Measurements from ENCODE around the gene WAS.

The WAS gene

DNA sequence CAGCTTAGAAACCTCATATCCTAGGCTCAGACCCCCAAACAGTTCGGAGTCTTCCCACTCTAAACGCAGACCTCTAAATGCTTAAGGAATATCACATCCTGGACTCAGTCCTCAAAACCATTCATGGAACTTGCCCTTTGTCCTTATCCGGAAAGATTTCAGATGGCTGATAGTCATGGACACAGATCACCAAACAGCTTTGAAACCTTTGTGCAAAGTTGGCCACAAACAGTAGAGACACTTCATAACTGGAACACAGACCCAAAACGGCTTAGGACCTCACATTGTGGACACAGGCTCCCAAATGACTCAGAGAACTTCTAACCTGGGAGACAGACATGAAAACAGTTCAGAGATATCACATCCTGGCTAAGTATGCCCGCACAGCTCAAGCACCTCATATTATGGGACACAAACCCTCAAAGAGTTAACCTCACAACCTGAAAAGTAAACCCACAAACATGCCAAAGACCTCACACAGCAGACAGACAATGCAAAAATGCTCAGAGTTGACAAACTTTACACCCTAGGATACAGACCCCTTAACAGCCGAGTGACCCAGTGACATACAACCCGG is 28.4 kb downstream of the WAS start:
- no peak for DNase-seq (ENCODE audit: low read depth)

DNA sequence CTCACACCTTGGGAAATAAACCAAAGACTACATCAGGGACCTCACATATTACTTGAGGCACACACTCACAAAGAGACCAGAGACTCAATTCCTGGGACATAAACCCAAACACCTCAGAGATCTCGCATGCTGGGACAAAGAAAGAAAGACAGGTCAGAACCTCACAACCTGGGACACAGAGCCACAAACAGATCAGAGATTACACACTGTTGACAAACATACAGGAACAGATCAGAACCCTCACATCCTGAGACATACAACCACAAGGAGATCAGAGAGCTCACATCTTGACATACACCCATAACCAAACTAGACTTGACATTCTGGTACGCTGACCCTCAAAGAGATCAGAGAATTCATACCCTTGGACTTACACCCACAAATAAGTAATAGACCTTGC is 30.2 kb downstream of the WAS start:
- DNase-seq (ENCODE audit: low read depth), result no peak

DNA sequence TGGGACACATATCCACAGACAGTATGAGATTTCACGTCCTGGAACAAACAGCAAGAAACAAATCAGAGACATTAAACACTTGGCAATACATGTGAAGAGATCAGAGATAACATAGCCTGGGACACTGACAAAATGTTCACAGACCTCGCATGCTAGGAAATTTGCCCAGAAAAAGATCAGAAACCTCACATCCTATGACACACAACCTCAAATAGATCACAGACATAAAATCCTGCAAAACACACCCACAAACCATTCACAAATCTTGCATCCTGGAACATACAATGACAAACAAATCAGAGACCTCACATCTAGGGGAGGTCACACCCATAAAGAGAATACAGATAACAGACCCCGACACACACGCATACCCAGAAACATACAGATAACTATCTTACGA is 31.0 kb downstream of the WAS start:
- no peak for DNase-seq (ENCODE audit: low read depth)

DNA sequence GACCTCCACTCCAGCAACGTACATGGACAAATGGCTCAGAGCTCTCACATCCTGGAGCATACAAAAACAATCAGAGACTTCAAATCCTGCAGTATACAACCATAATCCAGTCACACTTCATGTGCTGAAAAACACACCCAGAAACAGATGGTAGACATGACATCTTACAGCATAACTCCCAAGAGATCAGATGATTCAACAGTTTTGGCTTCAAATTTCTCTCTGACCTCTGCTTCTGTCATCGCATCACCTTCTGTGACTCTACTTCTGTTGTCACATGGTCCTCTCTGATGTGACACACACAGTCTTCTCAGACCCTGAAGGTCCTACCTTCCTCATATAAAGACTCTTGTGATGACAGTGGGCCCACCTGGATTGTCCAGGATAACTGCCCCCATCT is 31.5 kb downstream of the WAS start:
- no peak for DNase-seq (ENCODE audit: low read depth)

DNA sequence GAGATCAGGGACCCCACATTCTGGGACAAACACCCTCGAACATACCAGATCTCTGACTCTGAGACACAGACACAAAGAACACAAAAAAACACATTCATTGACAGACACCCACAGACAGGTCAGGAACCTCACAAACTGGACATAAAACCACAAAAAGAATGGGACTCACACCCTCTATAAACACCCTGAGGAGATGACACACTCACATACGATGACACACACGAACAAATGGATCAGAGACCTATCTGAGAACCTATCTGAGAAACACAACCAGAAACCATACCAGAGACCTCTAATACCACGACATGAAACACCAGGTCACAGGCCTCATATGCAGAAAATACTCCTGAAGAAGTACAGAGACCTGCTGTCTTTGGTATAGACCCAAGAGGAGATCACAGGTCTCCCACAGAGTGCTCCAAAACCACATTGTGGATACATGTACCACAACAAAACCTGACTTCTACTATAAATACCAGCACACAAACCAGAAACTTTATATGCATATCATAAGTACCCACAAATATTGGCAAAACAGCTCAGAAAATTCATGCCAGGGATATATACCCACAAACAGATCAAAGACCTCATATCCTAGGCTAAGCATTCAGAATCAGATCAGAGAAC is 32.4 kb downstream of the WAS start:
- no peak for DNase-seq (ENCODE audit: low read depth)

DNA sequence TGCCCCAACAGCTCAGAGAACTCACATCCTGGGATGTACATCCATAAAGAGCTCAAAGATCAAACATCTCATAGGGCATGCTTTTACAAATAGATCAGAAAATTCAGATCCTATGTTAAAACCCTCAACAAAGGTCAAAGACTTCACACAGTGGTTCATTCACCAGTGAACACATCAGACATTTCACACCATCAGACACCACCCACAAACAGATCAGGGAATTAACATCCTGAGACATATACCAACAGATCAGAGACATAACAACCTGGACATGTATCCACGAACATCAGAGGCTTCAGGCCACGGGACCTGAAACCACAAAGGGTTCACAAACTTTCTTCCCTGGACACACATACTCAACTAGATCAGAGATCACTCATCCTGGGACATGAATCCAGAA is 36.4 kb downstream of the WAS start:
- DNase-seq (ENCODE audit: low read depth), result no peak

DNA sequence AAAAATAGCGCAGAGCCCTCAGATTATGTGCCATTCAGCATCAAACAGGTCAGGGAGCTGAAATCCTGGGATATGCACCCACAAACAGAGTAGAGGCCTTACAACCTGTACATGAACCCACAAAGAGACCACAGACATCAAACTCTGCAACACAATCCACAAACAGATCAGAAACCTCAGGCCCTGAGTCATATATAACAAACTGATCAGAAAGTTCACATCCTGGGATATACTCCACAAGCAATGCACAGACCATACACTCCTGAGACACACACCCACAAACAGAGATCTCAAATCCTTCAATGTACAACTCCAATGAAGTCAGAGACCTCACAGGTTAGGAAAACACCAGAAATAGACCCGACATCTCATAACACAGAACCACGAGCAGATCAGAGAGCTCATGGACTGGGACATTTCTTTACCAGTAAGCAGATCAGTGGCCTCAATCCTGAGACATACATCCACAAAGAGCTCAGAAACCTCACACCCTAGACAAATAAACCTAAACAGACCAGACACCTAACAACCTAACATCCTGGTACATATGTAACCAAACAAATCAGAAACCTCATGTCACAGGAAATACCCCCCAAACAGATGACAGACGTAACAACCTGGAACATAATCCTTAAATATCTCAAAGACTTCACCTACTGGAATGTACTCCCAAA is 37.1 kb downstream of the WAS start:
- no peak for DNase-seq (ENCODE audit: low read depth)

DNA sequence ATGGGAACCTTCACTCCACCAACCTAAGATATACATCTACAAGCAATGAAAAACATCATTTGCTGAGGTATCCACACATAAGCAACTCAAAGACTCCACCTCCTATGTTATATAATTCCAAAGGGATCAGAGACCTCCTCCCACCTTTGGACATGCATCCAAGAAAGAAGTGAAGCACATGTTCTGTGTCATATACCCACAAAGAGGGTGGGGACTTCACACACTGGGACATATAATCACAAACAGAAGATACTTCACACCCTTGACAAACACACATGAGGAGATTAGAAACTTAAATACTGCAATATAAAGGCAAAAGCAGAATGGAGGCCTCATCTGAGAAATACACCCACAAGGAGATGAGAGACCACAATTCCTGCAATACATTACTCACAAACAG is 38.3 kb downstream of the WAS start:
- no peak for DNase-seq (ENCODE audit: low read depth)

DNA sequence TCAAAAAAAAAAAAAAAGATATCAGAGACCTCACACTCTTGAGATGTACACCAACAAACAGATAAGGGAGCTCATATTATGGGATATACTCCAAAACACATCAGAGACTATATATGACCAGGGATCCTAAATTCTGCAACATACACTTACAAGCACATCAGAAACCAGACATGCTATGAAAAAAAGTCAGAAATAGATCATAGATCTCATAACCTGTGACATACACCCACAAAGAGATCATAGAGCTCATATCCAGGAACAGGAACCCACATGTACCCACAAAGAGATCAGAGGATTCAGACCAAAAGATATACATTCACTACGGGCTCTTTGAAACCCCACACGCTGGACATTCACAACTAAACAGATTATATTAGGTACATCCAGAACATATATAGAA is 43.0 kb downstream of the WAS start:
- no peak for DNase-seq (ENCODE audit: low read depth)

DNA sequence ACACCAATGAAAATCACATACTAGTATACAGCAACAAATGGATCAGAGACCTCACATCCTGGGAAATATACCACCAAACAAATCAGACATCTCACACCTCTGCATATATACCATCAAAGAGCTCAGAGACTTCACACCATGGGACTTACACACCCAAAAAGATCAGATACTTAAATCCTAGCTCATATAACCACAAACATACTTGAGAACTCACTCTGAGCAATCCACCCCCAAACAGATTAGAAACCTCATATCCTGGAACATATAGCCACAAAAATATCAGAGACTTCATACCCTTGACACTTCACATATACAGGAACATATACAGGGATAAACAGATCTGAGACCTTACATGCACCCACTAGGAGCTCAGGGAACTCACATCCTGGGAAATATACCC is 45.1 kb downstream of the WAS start:
- no peak for DNase-seq (ENCODE audit: low read depth)

DNA sequence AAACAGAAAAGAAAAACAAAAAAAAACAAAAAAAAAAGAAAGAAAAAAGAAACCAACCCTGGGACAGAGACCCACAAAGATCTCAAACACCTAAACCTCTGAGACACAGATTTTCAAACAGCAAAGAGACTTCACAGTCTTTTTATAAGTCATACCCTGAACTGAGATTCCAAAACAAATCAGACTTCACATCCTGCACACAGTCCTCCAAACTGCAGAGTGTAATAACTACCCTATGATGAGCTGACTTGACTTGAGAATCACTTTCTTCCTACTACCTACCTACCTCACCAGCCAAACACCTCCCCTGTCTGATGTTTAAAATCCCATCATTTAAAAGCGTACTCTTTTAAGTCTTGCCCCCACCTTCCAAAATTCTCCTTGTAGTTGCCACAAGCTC is 52.7 kb downstream of the WAS start:
- DNase-seq (ENCODE audit: low read depth), result no peak

DNA sequence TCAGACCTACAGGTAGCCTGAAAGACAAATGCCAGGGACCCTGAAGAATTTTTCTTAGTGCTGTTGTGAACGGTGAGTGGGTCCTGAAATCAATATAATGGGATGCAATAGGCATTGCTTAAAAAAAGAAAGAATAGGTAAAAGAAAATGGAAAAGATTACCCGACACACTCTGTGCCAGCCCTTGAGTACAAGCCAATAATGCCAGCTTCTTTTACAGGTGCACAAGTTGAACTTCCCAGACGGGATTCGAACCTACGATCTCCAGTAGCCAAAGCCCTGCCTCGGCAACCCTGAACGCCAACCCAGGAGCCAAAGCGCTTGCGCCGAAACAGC is 53.2 kb downstream of the WAS start:
- DNase-seq (ENCODE audit: low read depth), result no peak

DNA sequence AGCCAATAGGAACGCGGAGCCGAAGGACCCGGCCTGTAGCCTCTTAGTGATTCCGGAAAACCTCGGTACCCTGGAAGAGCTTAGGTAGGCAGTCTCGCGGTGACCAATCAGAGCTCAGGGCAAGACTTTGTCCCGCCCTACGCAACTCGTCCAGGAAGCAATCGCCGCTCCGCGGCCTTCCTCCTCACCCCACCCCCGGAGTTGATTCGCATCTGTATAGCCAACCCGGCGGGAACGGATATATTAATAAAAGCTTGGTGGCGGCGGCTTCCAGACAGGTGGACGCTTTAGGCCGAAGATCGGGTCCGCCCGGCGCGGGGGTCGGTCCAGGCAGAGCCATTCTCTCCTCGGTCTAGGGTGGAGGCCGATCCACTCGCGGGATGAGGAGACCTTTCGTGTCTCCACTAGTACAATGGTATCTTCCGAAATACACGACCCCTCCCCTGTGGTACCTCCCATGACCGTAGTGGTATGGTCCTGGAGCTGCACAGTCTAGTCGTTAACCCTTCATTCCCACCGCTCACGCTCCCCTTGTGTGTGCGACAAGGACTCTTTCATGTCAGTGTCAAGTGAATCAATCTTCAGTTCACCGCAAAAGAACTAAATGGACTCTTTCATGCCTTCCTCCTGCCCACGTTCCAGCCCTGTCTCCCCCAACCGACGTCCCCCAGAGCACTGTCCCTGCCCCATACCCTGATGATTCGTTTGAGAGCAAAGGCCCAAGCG is 53.8 kb downstream of the WAS start:
- DNase-seq (ENCODE audit: low read depth), result peak; percentile 51

DNA sequence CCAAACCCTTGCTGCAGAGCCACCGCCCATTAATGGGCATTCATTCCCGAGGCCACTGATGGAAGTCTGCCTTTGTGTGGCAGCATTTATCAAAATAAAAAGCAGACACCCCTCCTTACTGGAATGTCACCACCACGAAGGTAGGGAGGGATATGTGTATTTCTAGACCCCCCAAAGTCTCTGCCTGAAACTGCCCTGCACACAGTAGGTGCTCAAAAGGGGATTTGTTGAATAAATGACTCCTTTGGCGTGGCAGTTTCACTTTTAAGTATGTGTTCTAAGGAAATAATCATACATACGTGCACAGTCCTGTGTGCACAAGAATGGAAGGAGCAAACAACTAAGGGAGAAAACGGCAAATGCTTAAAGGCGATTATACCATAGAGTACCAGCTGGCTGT is 54.3 kb downstream of the WAS start:
- DNase-seq (ENCODE audit: low read depth), result no peak
